Suprapubic skin (tissue), 4 donors: ENCODE measurements around the gene RLN3. TPM values are rescaled to one million over a fixed set of nuclear protein-coding genes. Genes with fewer than 3 reads are reported as not detected.
A peak's percentile ranks its signal among the peaks of the same experiment; 100 is the strongest.
"Not testable (repeated sequence)": the region's sequence is repeated elsewhere in the genome, so short reads cannot be mapped to it uniquely, and the experiment has no call there.

ENCODE experiments used
- DNase-seq, 2 donors: peaks; one replicate each; pipeline ENCODE4 v3.0.0-alpha.2; 2019; ENCODE audit warnings: low spot score in 2 of 2
- H3K27ac ChIP-seq: fragments of 200-600 bp; sonication (generic); one replicate; pipeline ENCODE4 v1.5.1; 2019
- H3K27me3 ChIP-seq: fragments of 200-600 bp; sonication (generic); one replicate; pipeline ENCODE4 v1.5.1; 2019
- H3K36me3 ChIP-seq: fragments of 200-600 bp; sonication (generic); one replicate; pipeline ENCODE4 v1.5.1; 2019
- H3K4me1 ChIP-seq: fragments of 200-600 bp; sonication (generic); one replicate; pipeline ENCODE4 v1.5.1; 2019
- H3K4me3 ChIP-seq: fragments of 200-600 bp; sonication (generic); one replicate; pipeline ENCODE4 v1.5.1; 2019; ENCODE audit warnings: mild to moderate bottlenecking
- H3K9me3 ChIP-seq: fragments of 200-600 bp; sonication (generic); one replicate; pipeline ENCODE4 v1.5.1; 2019
- EP300 ChIP-seq: sonication (generic); formaldehyde crosslinking; IDR thresholded peaks from one replicate; pipeline ENCODE4 v1.6.1; 2017; ENCODE audit warnings: antibody characterized with exemption
- POLR2A ChIP-seq, 2 donors: fragments of 450-650 bp; IDR thresholded peaks; one replicate each; pipeline ENCODE4 v1.6.1; 2017; ENCODE audit warnings: antibody characterized with exemption in 2 of 2, mild to moderate bottlenecking in 2 of 2, moderate library complexity in 2 of 2
- POLR2AphosphoS5 ChIP-seq, 3 donors: sonication (generic); formaldehyde crosslinking; IDR thresholded peaks; one replicate each; pipeline ENCODE4 v1.6.1; 2017; ENCODE audit warnings: antibody characterized with exemption in 3 of 3
- WGBS: methylation state at CpG from one replicate; pipeline ENCODE4 v1.1.5; 2018; 5-methylcytosine and 5-hydroxymethylcytosine counted together
- total RNA-seq, 4 donors: library from RNA; depleted of rRNA; stranded (reverse); fragments of >200 nt; gene quantifications; one replicate each; pipeline ENCODE4 v1.1.0, GENCODE V29; 2016
- TF ChIP-seq, protein P1 (sequence below), 2 donors: fragments of 200-600 bp in 1 of 2; fragments of 450-650 bp in 1 of 2; sonication (generic) in 1 of 2; IDR thresholded peaks; one replicate each; pipeline ENCODE4 v1.5.1; 2016 to 2019; ENCODE audit warnings: antibody characterized with exemption in 2 of 2, mild to moderate bottlenecking in 1 of 2, moderate library complexity in 1 of 2

Gene RLN3
- total RNA-seq, 4 donors from 2014 or later: not detected

DNA sequence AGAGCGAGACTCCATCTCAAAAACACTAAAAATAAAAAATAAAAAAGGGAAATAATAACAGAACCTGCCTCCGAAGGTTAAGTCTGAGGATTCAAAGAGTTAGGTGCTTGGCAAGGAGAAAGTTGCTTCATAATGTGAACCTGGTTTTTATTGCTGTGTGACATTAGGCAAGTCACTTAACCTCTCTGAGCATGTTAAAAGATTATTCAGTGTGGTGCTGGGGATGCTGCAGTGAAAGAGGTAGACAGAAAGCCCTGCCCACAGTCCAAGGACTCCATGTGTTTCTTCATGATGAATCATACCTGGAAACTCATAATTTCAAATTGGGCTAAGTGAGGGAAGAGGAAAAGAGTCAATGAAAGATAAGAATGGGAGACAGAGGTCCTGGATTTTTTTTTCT is 6.0 kb downstream of the RLN3 start:
- WGBS: 93% methylated on average over 2 of the region's 2 CpGs
- no peak overlapping the region for H3K27ac ChIP-seq
- H3K4me1 ChIP-seq: peaks cover 12% of the 10 kb centered on the region
- H3K27me3 ChIP-seq: no peaks in the 10 kb centered on the region
- no peak for DNase-seq
- no peaks in the 10 kb centered on the region for H3K9me3 ChIP-seq
- no peak overlapping the region for H3K4me3 ChIP-seq
- H3K36me3 ChIP-seq: no peaks in the 10 kb centered on the region
- TF ChIP-seq, protein P1, sequence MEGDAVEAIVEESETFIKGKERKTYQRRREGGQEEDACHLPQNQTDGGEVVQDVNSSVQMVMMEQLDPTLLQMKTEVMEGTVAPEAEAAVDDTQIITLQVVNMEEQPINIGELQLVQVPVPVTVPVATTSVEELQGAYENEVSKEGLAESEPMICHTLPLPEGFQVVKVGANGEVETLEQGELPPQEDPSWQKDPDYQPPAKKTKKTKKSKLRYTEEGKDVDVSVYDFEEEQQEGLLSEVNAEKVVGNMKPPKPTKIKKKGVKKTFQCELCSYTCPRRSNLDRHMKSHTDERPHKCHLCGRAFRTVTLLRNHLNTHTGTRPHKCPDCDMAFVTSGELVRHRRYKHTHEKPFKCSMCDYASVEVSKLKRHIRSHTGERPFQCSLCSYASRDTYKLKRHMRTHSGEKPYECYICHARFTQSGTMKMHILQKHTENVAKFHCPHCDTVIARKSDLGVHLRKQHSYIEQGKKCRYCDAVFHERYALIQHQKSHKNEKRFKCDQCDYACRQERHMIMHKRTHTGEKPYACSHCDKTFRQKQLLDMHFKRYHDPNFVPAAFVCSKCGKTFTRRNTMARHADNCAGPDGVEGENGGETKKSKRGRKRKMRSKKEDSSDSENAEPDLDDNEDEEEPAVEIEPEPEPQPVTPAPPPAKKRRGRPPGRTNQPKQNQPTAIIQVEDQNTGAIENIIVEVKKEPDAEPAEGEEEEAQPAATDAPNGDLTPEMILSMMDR (IDR thresholded peaks at IDR 0.05): no peak
- TF ChIP-seq POLR2A (IDR thresholded peaks at IDR 0.05): no peak

DNA sequence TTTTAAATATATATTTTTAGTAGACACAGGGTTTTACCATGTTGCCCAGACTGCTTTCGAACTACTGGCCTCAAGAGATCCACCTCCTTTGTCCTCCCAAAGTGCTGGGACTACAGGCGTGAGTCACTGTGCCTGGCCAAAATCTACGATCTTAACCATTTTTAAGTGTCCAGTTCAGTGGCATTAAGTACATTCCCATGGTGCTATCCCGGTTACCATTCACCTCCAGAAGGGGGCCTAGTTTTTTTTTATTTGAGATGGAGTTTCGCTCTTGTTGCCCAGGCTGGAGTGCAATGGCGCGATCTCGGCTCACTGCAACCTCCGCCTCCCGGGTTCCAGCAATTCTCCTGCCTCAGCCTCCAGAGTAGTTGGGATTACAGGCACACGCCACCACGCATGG is 7.2 kb downstream of the RLN3 start:
- not testable (repeated sequence) for H3K36me3 ChIP-seq, H3K27me3 ChIP-seq, H3K27ac ChIP-seq, H3K9me3 ChIP-seq, H3K4me3 ChIP-seq, DNase-seq
- 86% methylated on average over 12 of the region's 12 CpGs for WGBS
- peaks cover 12% of the 10 kb centered on the region for H3K4me1 ChIP-seq

DNA sequence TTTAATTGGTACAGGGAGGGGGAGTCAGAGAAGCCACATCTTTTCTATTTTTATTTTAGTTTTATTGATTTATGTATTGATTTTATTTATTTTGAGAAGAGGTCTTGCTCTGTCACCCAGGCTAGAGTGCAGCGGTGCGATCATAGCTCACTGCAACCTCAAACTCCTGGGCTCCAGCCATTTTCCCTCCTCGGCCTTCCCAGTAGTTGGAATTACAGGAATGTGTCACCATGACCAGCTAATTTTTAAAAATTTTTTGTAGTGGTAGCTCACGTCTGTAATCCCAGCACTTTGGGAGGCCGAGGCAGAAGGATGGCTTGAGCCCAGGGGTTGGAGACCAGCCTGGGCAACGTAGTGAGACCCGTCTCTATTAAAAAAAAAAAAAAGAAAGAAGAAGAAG is 7.8 kb downstream of the RLN3 start:
- TF ChIP-seq EP300 (no peak), POLR2AphosphoS5 (IDR thresholded peaks at IDR 0.05) (no peak), POLR2A (IDR thresholded peaks at IDR 0.05) (no peak)
- TF ChIP-seq, protein P1 (IDR thresholded peaks at IDR 0.05): no peak
- H3K4me3 ChIP-seq: no peak overlapping the region
- peaks cover 12% of the 10 kb centered on the region for H3K4me1 ChIP-seq
- 65% methylated on average over 7 of the region's 7 CpGs for WGBS
- no peaks in the 10 kb centered on the region for H3K9me3 ChIP-seq
- no peaks in the 10 kb centered on the region for H3K27me3 ChIP-seq
- peaks cover 3% of the 10 kb centered on the region for H3K36me3 ChIP-seq
- no peak overlapping the region for H3K27ac ChIP-seq
- no peak for DNase-seq

DNA sequence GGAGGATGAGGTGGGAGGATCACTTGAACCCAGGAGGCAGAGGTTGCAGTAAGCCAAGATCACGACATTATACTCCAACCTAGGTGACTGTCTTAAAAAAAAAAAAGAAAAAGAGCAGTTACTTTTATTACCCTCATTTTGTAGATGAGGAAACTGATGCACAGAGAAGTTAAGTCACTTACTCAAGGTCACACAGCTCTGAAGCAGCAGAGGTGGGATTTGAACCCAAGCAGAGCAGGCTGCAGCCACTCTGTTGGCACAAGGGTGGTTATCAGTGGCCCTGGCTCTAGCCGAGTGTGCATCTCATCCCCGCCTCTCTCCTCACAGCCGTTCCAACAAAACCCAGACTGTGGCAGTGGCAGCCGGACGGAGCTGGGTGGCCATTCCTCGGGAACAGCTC is 11.2 kb downstream of the RLN3 start:
- Histone ChIP-seq H3K27me3 (no peaks in the 10 kb centered on the region), H3K9me3 (no peaks in the 10 kb centered on the region), H3K27ac (no peak overlapping the region), H3K4me1 (peaks cover 5% of the 10 kb centered on the region), H3K4me3 (no peak overlapping the region), H3K36me3 (peaks cover 3% of the 10 kb centered on the region)
- WGBS: 97% methylated on average over 7 of the region's 7 CpGs
- no peak for DNase-seq
- TF ChIP-seq POLR2AphosphoS5 (IDR thresholded peaks at IDR 0.05) (no peak), POLR2A (IDR thresholded peaks at IDR 0.05) (no peak), EP300 (no peak)
- TF ChIP-seq, protein P1 (IDR thresholded peaks at IDR 0.05): no peak

DNA sequence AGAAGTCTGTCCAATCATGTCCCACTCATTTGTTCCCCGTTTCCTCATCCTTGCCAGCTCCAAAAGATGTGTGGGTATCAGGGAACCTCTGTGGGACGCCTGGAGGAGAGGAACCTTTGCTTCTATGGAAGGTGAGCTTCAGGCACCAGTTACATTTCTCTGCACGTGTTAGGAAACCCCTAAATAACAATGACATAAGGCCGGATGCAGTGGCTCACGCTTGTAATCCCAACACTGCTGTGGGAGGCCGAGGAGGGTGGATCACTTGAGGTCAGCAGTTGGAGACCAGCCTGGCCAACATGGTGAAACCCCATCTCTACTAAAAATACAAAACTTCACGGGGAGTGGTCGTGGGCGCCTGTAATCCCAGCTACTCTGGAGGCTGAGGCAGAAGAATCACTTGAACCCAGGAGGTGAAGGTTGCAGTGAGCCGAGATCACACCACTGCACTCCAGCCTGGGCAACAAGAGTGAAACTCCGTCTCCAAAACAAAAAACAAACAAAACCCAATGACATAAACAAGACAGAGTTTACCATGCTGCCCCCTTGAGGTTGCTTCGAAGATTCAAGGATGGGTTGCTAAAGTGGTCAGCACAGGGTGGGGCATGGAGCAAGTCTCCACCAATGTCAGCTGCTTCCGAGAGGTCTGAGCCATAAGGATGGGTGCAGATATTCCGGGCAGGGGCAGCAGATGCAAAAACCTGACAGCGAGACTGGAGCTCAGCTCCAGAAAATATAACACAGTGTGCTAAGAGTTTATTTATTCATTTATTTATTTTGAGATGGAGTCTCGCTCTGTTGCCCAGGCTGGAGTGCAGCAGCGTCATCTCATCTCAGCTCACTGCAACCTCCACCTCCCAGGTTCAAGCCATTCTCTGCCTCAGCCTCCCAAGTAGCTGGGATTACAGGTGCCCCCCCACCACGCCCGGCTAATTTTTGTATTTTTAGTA is 15.0 kb downstream of the RLN3 start:
- not testable (repeated sequence) for H3K27me3 ChIP-seq, H3K9me3 ChIP-seq, H3K27ac ChIP-seq, H3K4me3 ChIP-seq, DNase-seq, H3K36me3 ChIP-seq, H3K4me1 ChIP-seq
- TF ChIP-seq, protein P1 (IDR thresholded peaks at IDR 0.05): peak; percentile 9 to 45
- 57% methylated on average over 18 of the region's 19 CpGs for WGBS

DNA sequence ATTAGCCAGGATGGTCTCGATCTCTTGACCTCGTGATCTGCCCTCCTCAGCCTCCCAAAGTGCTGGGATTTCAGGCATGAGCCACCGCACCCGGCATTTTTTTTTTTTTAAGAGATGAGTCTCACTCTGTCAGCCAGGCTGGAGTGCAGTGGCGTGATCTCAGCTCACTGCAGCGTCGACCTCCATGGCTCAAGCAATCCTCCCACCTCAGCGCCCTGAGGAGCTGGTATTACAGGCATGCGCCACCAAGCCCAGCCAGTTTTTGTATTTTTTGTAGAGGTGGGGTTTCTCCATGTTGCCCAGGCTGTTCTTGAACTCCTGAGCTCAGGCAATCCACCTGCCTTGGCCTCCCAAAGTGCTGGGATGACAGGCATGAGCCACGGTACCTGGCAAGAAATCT is 19.9 kb downstream of the RLN3 start:
- H3K27ac ChIP-seq, H3K9me3 ChIP-seq, DNase-seq, H3K4me1 ChIP-seq, H3K36me3 ChIP-seq, H3K27me3 ChIP-seq, H3K4me3 ChIP-seq: not testable (repeated sequence)
- WGBS: 93% methylated on average over 10 of the region's 10 CpGs
